Measurements from ENCODE around the gene ZNF699. TPM values are rescaled to one million over a fixed set of nuclear protein-coding genes. Genes with fewer than 3 reads are reported as not detected.

The ZNF699 gene
- total and polyA plus RNA-seq, 2 of the 13 experiments (the other 11 are each of a cell fraction or from before 2014, with no cell fraction given): 0.33 to 2.2 TPM

DNA sequence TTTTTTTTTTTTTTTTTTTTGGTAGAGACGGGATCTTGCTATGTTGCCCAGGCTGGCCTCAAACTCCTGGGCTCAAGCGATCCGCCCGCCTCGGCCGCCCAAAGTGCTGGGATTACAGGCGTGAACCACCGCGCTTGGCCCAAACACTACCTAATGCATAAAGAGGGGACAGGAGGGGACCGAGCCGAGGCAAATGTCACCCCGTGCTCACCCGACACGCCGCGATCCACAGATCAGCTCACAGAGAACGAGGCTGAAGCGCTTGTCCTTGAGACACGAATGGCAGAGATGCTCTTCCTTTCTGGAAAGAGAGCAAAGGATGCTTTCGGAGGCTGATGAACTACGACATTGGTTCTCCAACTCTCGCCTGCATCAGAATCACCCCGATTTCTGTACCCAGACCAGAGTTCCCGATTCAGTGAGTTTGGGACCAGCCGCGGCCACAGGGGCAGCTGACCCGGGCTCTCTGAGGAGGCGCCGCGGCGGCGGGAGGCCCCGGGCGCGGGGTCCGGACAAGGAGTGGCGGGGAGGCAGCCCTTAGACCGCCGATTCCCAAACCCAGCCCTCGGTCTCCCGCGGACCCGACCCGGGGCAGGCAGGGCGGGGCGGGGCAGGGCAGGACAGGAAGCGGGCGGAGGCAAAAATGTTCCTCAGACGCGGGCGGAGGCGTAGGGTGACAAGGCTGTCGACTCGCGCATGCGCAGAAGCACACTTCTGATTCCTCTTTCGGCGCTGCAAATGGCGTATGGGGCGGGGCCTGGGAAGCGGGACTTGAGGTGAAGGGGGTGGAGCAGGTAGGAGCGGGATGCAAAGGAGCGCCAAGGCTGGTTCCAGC lies at the start of gene ZNF699 (continued):
- TF ChIP-seq MATR3 (CRISPR knock-in tag; IDR thresholded peaks at IDR 0.05) (no peak), ZFP36L2 (CRISPR knock-in tag; IDR thresholded peaks at IDR 0.05) (no peak), ELF3 (CRISPR knock-in tag; IDR thresholded peaks at IDR 0.05) (no peak), ZNF776 (CRISPR knock-in tag; IDR thresholded peaks at IDR 0.05) (no peak), HDAC6 (IDR thresholded peaks at IDR 0.05; ENCODE audit: low read depth, low read length) (no peak), STAT5B (CRISPR knock-in tag; IDR thresholded peaks at IDR 0.05) (no peak), PCBP1 (IDR thresholded peaks at IDR 0.05; ENCODE audit: borderline replicate concordance, low read depth, low read length) (no peak), ATF7 (IDR thresholded peaks at IDR 0.05) (no peak), ATF7 (CRISPR knock-in tag; IDR thresholded peaks at IDR 0.05) (no peak), ZNF768 (CRISPR knock-in tag; IDR thresholded peaks at IDR 0.05) (peak; percentile 16; the same call in 1 of the 2 replicates), POLR2G (IDR thresholded peaks at IDR 0.05; ENCODE audit: low read depth, low read length) (0 out of 2 replicates have a peak, but pooled peaks have one; percentile 42), SMARCE1 (IDR thresholded peaks at IDR 0.05; ENCODE audit: borderline replicate concordance) (no peak), YY1 (IDR thresholded peaks at IDR 0.05; ENCODE audit: insufficient read depth, insufficient replicate concordance, low read depth, low read length) (peak; percentile 70), ZNF446 (CRISPR knock-in tag; IDR thresholded peaks at IDR 0.05) (no peak), RFX3 (CRISPR knock-in tag; IDR thresholded peaks at IDR 0.05) (no peak), RNF2 (conservative IDR thresholded peaks at IDR 0.05; ENCODE audit: low read depth) (no peak), ZNF124 (CRISPR knock-in tag; IDR thresholded peaks at IDR 0.05) (no peak), ZSCAN21 (CRISPR knock-in tag; IDR thresholded peaks at IDR 0.05; ENCODE audit: borderline replicate concordance) (no peak), ZNF547 (CRISPR knock-in tag; IDR thresholded peaks at IDR 0.05) (peak; percentile 53; the same call in 1 of the 2 replicates), RNF219 (CRISPR knock-in tag; IDR thresholded peaks at IDR 0.05) (no peak), ARNT2 (CRISPR knock-in tag; IDR thresholded peaks at IDR 0.05; ENCODE audit: low read depth) (no peak), ZNF451 (CRISPR knock-in tag; IDR thresholded peaks at IDR 0.05) (no peak), ARID3A (IDR thresholded peaks at IDR 0.05; ENCODE audit: low read depth, low read length) (no peak), ETV6 (CRISPR knock-in tag; conservative IDR thresholded peaks at IDR 0.05) (no peak), TBL1XR1 (IDR thresholded peaks at IDR 0.05; ENCODE audit: borderline replicate concordance, low read length, partially characterized antibody) (no peak)
- TF ChIP-seq, protein P1, sequence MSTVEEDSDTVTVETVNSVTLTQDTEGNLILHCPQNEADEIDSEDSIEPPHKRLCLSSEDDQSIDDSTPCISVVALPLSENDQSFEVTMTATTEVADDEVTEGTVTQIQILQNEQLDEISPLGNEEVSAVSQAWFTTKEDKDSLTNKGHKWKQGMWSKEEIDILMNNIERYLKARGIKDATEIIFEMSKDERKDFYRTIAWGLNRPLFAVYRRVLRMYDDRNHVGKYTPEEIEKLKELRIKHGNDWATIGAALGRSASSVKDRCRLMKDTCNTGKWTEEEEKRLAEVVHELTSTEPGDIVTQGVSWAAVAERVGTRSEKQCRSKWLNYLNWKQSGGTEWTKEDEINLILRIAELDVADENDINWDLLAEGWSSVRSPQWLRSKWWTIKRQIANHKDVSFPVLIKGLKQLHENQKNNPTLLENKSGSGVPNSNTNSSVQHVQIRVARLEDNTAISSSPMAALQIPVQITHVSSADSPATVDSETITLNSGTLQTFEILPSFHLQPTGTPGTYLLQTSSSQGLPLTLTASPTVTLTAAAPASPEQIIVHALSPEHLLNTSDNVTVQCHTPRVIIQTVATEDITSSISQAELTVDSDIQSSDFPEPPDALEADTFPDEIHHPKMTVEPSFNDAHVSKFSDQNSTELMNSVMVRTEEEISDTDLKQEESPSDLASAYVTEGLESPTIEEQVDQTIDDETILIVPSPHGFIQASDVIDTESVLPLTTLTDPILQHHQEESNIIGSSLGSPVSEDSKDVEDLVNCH (CRISPR knock-in tag; IDR thresholded peaks at IDR 0.05): no peak
